GM23338 (cell line): ENCODE results near the gene CLDN19. TPM values are rescaled to one million over a fixed set of nuclear protein-coding genes. Genes with fewer than 3 reads are reported as not detected.
A peak's percentile ranks its signal among the peaks of the same experiment; 100 is the strongest.

Experiments
- ATAC-seq: fragments of 200-7000 bp; cut with Tn5 transposase; 3 replicates; pipeline ENCODE4 v1.9.1; 2020
- DNase-seq: peaks from one replicate; pipeline ENCODE4 v3.0.0-alpha.2; 2015; ENCODE audit warnings: low spot score
- H2AFZ ChIP-seq: fragments of 200-600 bp; sonication (generic); 2 replicates; pipeline ENCODE4 v1.8.0; 2016; ENCODE audit warnings: antibody characterized with exemption, mild to moderate bottlenecking, moderate library complexity
- H3F3A ChIP-seq: fragments of 200-600 bp; sonication (generic); replicated peaks from 2 replicates; pipeline ENCODE4 v1.8.0; 2017; ENCODE audit warnings: antibody characterized with exemption, mixed run types, low read depth
- H3K27ac ChIP-seq: fragments of 200-600 bp; sonication (generic); 2 replicates; pipeline ENCODE4 v1.6.1; 2016; ENCODE audit warnings: low read depth
- H3K27me3 ChIP-seq: fragments of 200-600 bp; sonication (generic); 2 replicates; pipeline ENCODE4 v1.8.0; 2016; ENCODE audit warnings: mild to moderate bottlenecking, mixed run types, moderate library complexity; ENCODE audit not compliant: insufficient read depth
- H3K36me3 ChIP-seq: fragments of 200-600 bp; sonication (generic); 2 replicates; pipeline ENCODE4 v1.8.0; 2016; ENCODE audit warnings: mild to moderate bottlenecking; ENCODE audit not compliant: insufficient read depth
- H3K4me1 ChIP-seq: fragments of 200-600 bp; sonication (generic); 2 replicates; pipeline ENCODE4 v1.8.0; 2016; ENCODE audit warnings: mild to moderate bottlenecking, moderate library complexity; ENCODE audit not compliant: insufficient read depth
- H3K4me2 ChIP-seq: fragments of 200-600 bp; sonication (generic); 2 replicates; pipeline ENCODE4 v1.7.1; 2017; ENCODE audit warnings: mixed run types
- H3K4me3 ChIP-seq: fragments of 200-600 bp; sonication (generic); 2 replicates; pipeline ENCODE4 v1.6.1; 2016; ENCODE audit warnings: mixed run types
- H3K79me2 ChIP-seq: fragments of 200-600 bp; sonication (generic); replicated peaks from 2 replicates; pipeline ENCODE4 v1.8.0; 2017; ENCODE audit warnings: mild to moderate bottlenecking; ENCODE audit not compliant: insufficient read depth
- H3K9me2 ChIP-seq: fragments of 200-600 bp; sonication (generic); 2 replicates; pipeline ENCODE4 v1.8.0; 2017; ENCODE audit not compliant: insufficient read depth
- H4K20me1 ChIP-seq: fragments of 200-600 bp; sonication (generic); replicated peaks from 2 replicates; pipeline ENCODE4 v1.8.0; 2017; ENCODE audit warnings: mild to moderate bottlenecking; ENCODE audit not compliant: insufficient read depth
- H3K27ac Mint-ChIP-seq: 2 replicates; pipeline ENCODE4 v1.8.0; 2020; ENCODE audit warnings: inconsistent platforms, mild to moderate bottlenecking, moderate library complexity, mixed read lengths
- H3K27me3 Mint-ChIP-seq: 3 replicates; pipeline ENCODE4 v1.8.0; 2022; ENCODE audit warnings: low read depth, mild to moderate bottlenecking, moderate library complexity, mixed read lengths, inconsistent platforms; ENCODE audit not compliant: insufficient read depth, poor library complexity
- H3K36me3 Mint-ChIP-seq: 3 replicates; pipeline ENCODE4 v1.8.0; 2021; ENCODE audit warnings: low read depth, mild to moderate bottlenecking, inconsistent platforms, moderate library complexity, mixed read lengths
- H3K4me1 Mint-ChIP-seq: 3 replicates; pipeline ENCODE4 v1.8.0; 2020; ENCODE audit warnings: mild to moderate bottlenecking, inconsistent platforms, mixed read lengths
- H3K4me3 Mint-ChIP-seq: 3 replicates; pipeline ENCODE4 v1.8.0; 2021; ENCODE audit warnings: moderate library complexity, mild to moderate bottlenecking, inconsistent platforms, mixed read lengths
- H3K9me3 Mint-ChIP-seq: 3 replicates; pipeline ENCODE4 v1.8.0; 2020; ENCODE audit warnings: moderate library complexity, mild to moderate bottlenecking, inconsistent platforms, mixed read lengths
- CREB1 ChIP-seq: fragments of 250-450 bp; sonication (Bioruptor Pico); IDR thresholded peaks from 2 replicates; pipeline ENCODE4 v1.5.0; 2020; ENCODE audit warnings: low read depth, mild to moderate bottlenecking, moderate library complexity
- CTCF ChIP-seq, 2 experiments: fragments of 200-600 bp in 1 of 2; sonication (generic) in 1 of 2; conservative IDR thresholded peaks; 2 replicates each; pipeline versions ENCODE4 v1.5.1 to v1.6.1; 2016 to 2017; ENCODE audit warnings: antibody characterized with exemption in 2 of 2, low read depth in 2 of 2, mild to moderate bottlenecking in 2 of 2, moderate library complexity in 1 of 2
- ETS1 ChIP-seq: IDR thresholded peaks from 2 replicates; pipeline ENCODE4 v1.6.1; 2016; ENCODE audit warnings: antibody characterized with exemption
- NANOG ChIP-seq: IDR thresholded peaks from 2 replicates; pipeline ENCODE4 v1.6.1; 2016; ENCODE audit warnings: antibody characterized with exemption, borderline replicate concordance
- POLR2AphosphoS5 ChIP-seq: IDR thresholded peaks from 2 replicates; pipeline ENCODE4 v1.6.1; 2016; ENCODE audit warnings: antibody characterized with exemption, low read depth
- ZNF114 ChIP-seq: fragments of 250-450 bp; sonication (Bioruptor Pico); IDR thresholded peaks from 2 replicates; pipeline ENCODE4 v1.5.0; 2020; ENCODE audit warnings: mild to moderate bottlenecking, moderate library complexity
- ZNF331 ChIP-seq: fragments of 250-450 bp; sonication (Bioruptor Pico); IDR thresholded peaks from 2 replicates; pipeline ENCODE4 v1.5.0; 2020; ENCODE audit warnings: low read depth, mild to moderate bottlenecking, moderate library complexity
- polyA plus RNA-seq: library from polyadenylated mRNA; unstranded; fragments of >200 nt; fragmentation: Nextera tagmentation; extraction: Ambion mirVana; gene quantifications from 2 replicates; pipeline ENCODE4 v1.2.1, GENCODE V29; 2016
- total RNA-seq: library from RNA; depleted of rRNA; stranded (reverse); fragments of >200 nt; shearing (Covaris generic); gene quantifications from 2 replicates; pipeline ENCODE4 v1.2.3, GENCODE V29; 2014

The CLDN19 gene
- total and polyA plus RNA-seq, 2 experiments from 2014 or later = 2.6 to 12.8 TPM

GRCh38 chr1:42779725-42780124, 39.7 kb upstream of the CLDN19 start:
- H3K79me2 ChIP-seq = no peaks in the 10 kb centered on the region
- Mint-ChIP-seq H3K4me3 (no peak overlapping the region), H3K9me3 (no peaks in the 10 kb centered on the region; the same call in 2 of the 3 replicates), H3K27ac (no peak overlapping the region), H3K4me1 (peaks cover 3% of the 10 kb centered on the region; the same call in 2 of the 3 replicates), H3K27me3 (peaks cover 2% of the 10 kb centered on the region), H3K36me3 (peaks cover 47% of the 10 kb centered on the region)
- no peak for DNase-seq
- H3F3A ChIP-seq = 0 out of 2 replicates have a peak, but pooled peaks cover 15% of the 10 kb centered on the region
- H2AFZ ChIP-seq = no peak overlapping the region
- H3K9me2 ChIP-seq = no peaks in the 10 kb centered on the region
- no peak for ATAC-seq
- no peaks in the 10 kb centered on the region for H3K27me3 ChIP-seq
- H3K4me1 ChIP-seq = no peaks in the 10 kb centered on the region
- H3K36me3 ChIP-seq = peaks cover 13% of the 10 kb centered on the region
- no peak overlapping the region for H3K27ac ChIP-seq
- no peak overlapping the region for H3K4me2 ChIP-seq
- H4K20me1 ChIP-seq = 0 out of 2 replicates have a peak, but pooled peaks cover 4% of the 10 kb centered on the region
- TF ChIP-seq ZNF331 (no peak), NANOG (no peak), ZNF114 (CRISPR knock-in tag) (no peak), CREB1 (CRISPR knock-in tag) (no peak), ETS1 (no peak)
- H3K4me3 ChIP-seq = no peak overlapping the region

GRCh38 chr1:42777852-42778251, 37.8 kb upstream of the CLDN19 start:
- Mint-ChIP-seq H3K9me3 (no peaks in the 10 kb centered on the region; the same call in 2 of the 3 replicates), H3K36me3 (peaks cover 54% of the 10 kb centered on the region), H3K4me1 (no peaks in the 10 kb centered on the region), H3K27me3 (peaks cover 6% of the 10 kb centered on the region), H3K27ac (no peak overlapping the region), H3K4me3 (no peak overlapping the region)
- Histone ChIP-seq H3K36me3 (peaks cover 18% of the 10 kb centered on the region), H3K9me2 (no peaks in the 10 kb centered on the region), H3K4me3 (no peak overlapping the region), H3K4me1 (peaks cover 3% of the 10 kb centered on the region), H4K20me1 (no peaks in the 10 kb centered on the region), H3K79me2 (peaks cover 7% of the 10 kb centered on the region), H2AFZ (no peak overlapping the region), H3K27me3 (no peaks in the 10 kb centered on the region), H3K4me2 (no peak overlapping the region), H3F3A (0 out of 2 replicates have a peak, but pooled peaks cover 4% of the 10 kb centered on the region), H3K27ac (no peak overlapping the region)
- DNase-seq (peak; percentile 77), ATAC-seq (peak; percentile 93)
- TF ChIP-seq CTCF (conservative IDR thresholded peaks at IDR 0.05; ENCODE audit: low read depth in 2 of 2) = peak; percentile 81 to 95
- no peak for TF ChIP-seq ZNF331
- TF ChIP-seq POLR2AphosphoS5 = no peak
- no peak for TF ChIP-seq ETS1
